ENCODE results near the gene INTS14.

DNA sequence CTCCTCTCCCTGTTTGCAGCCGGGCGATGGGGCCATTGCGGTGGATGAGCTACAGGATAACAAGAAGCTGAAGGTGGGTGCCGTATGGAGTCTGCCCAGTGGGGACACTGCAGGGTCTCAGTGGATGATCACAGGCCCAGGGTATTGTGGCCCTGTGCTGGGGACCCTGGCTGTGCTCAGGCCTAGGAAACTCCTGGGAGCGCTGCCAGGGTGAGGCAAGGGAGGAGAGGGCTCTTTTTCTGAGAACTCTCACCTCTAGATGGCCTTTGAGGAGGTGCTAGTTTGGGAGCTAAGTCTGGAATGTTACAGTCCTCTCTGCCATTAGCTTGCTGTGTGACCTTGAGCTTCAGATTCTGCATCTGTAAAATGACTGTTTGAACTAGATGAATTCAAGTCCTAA lies 27.2 kb upstream of the INTS14 start:
- TF ChIP-seq CTCF (conservative IDR thresholded peaks at IDR 0.05; ENCODE audit: low read depth, low read length) (no peak), EZH2 (IDR thresholded peaks at IDR 0.05; ENCODE audit: borderline replicate concordance, low read depth, low read length, poor library complexity, severe bottlenecking) (no peak)

Measured in A673 (cell line).